ENCODE data around the gene SPINT2.

GRCh38 chr19:38267761-38268483, 3.5 kb downstream of the SPINT2 start:
- no peak for TF ChIP-seq ZFP30 (CRISPR knock-in tag; IDR thresholded peaks at IDR 0.05)
- no peak for TF ChIP-seq TCF4 (CRISPR knock-in tag; IDR thresholded peaks at IDR 0.05; ENCODE audit: borderline replicate concordance)
- TF ChIP-seq OSR1 (CRISPR knock-in tag; IDR thresholded peaks at IDR 0.05) = no peak
- no peak for TF ChIP-seq PATZ1 (CRISPR knock-in tag; IDR thresholded peaks at IDR 0.05; ENCODE audit: borderline replicate concordance)
- no peak for TF ChIP-seq TSHZ2 (CRISPR knock-in tag; IDR thresholded peaks at IDR 0.05)
- TF ChIP-seq ZNF565 (CRISPR knock-in tag; conservative IDR thresholded peaks at IDR 0.05; ENCODE audit: low read depth) = no peak
- TF ChIP-seq ZNF70 (CRISPR knock-in tag; IDR thresholded peaks at IDR 0.05) = no peak
- no peak for TF ChIP-seq ZC3H10 (CRISPR knock-in tag; IDR thresholded peaks at IDR 0.05)
- TF ChIP-seq SNAI2 (CRISPR knock-in tag; IDR thresholded peaks at IDR 0.05) = no peak
- no peak for TF ChIP-seq RARB (CRISPR knock-in tag; IDR thresholded peaks at IDR 0.05)
- TF ChIP-seq ARNTL (CRISPR knock-in tag; IDR thresholded peaks at IDR 0.05; ENCODE audit: borderline replicate concordance, low read depth) = no peak
- TF ChIP-seq BACH2 (CRISPR knock-in tag; IDR thresholded peaks at IDR 0.05; ENCODE audit: borderline replicate concordance) = no peak
- TF ChIP-seq CSRNP3 (CRISPR knock-in tag; IDR thresholded peaks at IDR 0.05) = no peak
- no peak for TF ChIP-seq CSDC2 (CRISPR knock-in tag; IDR thresholded peaks at IDR 0.05)

All from SK-N-SH treated with all-trans-retinoic acid at 6 μM for 48 hours (cell line).